ENCODE measurements around the gene CRYBB2.

DNA sequence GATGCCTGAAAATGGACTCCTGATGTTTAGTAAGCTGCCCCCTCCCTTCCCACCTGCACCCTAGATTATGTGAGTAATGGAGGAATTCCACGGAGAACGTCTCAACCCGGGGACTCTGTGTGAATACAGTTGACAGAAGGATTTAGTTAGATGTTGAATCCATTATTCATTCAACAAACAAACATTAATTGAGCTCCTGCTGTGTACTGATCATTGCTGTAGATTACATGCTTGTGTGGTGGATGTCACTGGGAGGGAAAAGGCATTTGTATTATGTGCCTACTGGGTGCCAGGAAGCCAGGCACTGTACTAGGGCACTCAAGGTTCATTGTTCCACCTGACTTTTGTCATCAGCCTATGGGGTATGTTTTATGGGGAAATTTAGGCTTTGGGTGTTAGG is 42.6 kb upstream of the CRYBB2 start:
- no peak for TF ChIP-seq FOXM1 (IDR thresholded peaks at IDR 0.05; ENCODE audit: low read depth)
- TF ChIP-seq GABPA (IDR thresholded peaks at IDR 0.05; ENCODE audit: low read depth): no peak
- no peak for TF ChIP-seq SMC3 (IDR thresholded peaks at IDR 0.05; ENCODE audit: low read depth, low read length)
- TF ChIP-seq, protein P1, sequence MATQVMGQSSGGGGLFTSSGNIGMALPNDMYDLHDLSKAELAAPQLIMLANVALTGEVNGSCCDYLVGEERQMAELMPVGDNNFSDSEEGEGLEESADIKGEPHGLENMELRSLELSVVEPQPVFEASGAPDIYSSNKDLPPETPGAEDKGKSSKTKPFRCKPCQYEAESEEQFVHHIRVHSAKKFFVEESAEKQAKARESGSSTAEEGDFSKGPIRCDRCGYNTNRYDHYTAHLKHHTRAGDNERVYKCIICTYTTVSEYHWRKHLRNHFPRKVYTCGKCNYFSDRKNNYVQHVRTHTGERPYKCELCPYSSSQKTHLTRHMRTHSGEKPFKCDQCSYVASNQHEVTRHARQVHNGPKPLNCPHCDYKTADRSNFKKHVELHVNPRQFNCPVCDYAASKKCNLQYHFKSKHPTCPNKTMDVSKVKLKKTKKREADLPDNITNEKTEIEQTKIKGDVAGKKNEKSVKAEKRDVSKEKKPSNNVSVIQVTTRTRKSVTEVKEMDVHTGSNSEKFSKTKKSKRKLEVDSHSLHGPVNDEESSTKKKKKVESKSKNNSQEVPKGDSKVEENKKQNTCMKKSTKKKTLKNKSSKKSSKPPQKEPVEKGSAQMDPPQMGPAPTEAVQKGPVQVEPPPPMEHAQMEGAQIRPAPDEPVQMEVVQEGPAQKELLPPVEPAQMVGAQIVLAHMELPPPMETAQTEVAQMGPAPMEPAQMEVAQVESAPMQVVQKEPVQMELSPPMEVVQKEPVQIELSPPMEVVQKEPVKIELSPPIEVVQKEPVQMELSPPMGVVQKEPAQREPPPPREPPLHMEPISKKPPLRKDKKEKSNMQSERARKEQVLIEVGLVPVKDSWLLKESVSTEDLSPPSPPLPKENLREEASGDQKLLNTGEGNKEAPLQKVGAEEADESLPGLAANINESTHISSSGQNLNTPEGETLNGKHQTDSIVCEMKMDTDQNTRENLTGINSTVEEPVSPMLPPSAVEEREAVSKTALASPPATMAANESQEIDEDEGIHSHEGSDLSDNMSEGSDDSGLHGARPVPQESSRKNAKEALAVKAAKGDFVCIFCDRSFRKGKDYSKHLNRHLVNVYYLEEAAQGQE (IDR thresholded peaks at IDR 0.05; ENCODE audit: low read depth, low read length): no peak

Measured in SK-N-SH (cell line).